ENCODE data around the gene PDE4B.
A peak's percentile ranks its signal among the peaks of the same experiment; 100 is the strongest.

PDE4B gene

DNA sequence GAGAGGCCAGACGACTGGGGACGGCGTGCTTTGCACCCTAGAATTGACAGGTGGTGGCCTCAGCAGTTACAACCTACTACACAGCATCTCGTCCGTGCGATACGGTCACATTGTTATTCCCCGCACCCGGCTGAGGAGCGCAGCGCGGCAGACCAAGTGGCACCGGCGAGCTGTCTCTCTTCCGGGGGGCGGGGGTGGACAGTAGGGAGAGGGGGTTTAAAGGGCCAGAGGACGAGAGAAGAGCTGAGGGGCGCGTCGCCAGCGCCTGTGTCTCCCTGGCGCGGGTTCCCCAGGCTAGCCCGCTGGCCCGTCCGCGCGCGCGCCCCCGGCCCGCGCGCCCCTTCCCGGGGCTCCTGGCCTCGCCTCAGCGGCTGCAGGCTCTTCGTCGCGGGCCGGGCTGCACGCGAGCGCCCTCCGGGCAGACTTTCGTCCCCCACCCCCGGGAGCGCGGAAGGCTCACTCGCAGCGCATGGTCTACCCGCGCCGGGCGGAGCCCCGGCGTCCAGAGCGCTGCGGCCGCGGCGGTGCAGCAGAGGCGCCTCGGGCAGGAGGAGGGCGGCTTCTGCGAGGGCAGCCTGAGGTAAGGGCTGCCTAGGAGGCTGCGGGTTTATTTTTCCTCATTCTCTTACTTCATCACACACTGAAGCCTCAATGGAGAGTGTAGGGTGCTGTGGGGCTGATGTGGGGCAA, at the start of gene PDE4B:
Gene PDE4B (plus strand): TSS at position 227 of the 690 bp plus-strand sequence.
- TF ChIP-seq, protein P1, sequence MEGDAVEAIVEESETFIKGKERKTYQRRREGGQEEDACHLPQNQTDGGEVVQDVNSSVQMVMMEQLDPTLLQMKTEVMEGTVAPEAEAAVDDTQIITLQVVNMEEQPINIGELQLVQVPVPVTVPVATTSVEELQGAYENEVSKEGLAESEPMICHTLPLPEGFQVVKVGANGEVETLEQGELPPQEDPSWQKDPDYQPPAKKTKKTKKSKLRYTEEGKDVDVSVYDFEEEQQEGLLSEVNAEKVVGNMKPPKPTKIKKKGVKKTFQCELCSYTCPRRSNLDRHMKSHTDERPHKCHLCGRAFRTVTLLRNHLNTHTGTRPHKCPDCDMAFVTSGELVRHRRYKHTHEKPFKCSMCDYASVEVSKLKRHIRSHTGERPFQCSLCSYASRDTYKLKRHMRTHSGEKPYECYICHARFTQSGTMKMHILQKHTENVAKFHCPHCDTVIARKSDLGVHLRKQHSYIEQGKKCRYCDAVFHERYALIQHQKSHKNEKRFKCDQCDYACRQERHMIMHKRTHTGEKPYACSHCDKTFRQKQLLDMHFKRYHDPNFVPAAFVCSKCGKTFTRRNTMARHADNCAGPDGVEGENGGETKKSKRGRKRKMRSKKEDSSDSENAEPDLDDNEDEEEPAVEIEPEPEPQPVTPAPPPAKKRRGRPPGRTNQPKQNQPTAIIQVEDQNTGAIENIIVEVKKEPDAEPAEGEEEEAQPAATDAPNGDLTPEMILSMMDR (IDR thresholded peaks at IDR 0.05; ENCODE audit: control insufficient read depth, extremely low read depth, insufficient read depth): no peak
- no peak for DNase-seq (ENCODE audit: low read depth)
- no peak within 1 kb of the TSS for H3K4me3 ChIP-seq (ENCODE audit: low read depth, low read length)

DNA sequence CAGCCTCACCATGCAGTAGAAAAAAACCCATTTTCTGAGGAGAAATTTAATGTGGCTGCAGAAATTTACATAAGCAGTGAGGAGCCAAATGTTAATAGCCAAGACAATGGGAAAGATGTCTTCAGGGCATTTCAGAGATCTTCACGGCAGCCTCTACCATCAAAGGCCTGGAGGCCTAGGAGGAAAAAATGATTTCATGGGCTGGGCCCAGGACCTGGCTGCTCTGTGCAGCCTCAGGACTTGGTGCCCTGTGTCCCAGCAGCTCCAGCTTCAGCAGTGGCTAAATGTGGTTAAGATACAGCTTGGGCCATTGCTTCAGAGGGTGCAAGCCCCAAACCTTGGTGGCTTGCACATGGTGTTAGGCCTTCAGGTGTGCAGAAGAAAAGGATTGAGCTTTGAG, 48.0 kb upstream of the PDE4B start:
- TF ChIP-seq, protein P1 (IDR thresholded peaks at IDR 0.05; ENCODE audit: control insufficient read depth, extremely low read depth, insufficient read depth): no peak
- DNase-seq (ENCODE audit: low read depth): no peak
- no peak overlapping the region for H3K4me3 ChIP-seq (ENCODE audit: low read depth, low read length)

DNA sequence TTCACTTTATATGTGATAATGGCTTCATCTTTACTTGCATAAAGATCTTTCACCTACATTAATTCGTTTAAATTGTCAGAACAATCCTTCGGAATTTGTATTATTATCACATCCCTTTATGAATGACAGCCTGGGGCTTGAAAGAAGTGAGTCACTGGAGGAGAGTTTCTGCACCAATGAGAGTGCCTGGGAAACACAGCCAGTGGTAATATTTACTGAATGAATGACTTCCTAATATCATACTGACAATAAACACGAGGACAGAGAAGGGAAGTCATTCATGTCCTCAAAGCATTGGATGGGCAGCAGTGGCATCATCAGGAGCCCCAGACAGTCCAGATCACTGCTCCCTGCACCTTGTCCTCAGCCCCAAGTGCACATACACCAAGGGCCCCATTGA, 40.7 kb upstream of the PDE4B start:
- TF ChIP-seq, protein P1 (IDR thresholded peaks at IDR 0.05; ENCODE audit: control insufficient read depth, extremely low read depth, insufficient read depth): no peak

DNA sequence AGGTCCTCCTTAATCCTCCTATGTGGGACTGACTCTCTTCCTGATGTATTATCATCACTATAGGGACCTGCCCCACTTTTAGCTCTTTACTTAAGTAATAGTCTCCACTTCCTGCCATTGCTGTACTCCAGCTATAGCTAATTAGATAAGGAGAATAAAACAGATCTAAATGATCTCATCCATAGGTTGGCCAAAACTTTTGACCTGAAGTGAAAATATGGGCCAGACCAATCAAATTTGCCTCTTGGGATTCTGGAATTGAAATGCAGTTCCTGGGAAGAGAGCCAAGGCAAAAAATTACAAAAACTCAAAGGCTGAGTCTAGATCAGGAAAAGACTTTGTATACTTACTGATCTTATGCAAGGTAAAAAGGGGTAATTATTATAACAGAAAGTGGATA, 36.1 kb upstream of the PDE4B start:
- no peak overlapping the region for H3K4me3 ChIP-seq (ENCODE audit: low read depth, low read length)
- TF ChIP-seq, protein P1 (IDR thresholded peaks at IDR 0.05; ENCODE audit: control insufficient read depth, extremely low read depth, insufficient read depth): no peak
- no peak for DNase-seq (ENCODE audit: low read depth)

More for the DNA sequence above, 40.7 kb upstream of the PDE4B start:
- DNase-seq (ENCODE audit: low read depth): no peak
- H3K4me3 ChIP-seq (ENCODE audit: low read depth, low read length): no peak overlapping the region

DNA sequence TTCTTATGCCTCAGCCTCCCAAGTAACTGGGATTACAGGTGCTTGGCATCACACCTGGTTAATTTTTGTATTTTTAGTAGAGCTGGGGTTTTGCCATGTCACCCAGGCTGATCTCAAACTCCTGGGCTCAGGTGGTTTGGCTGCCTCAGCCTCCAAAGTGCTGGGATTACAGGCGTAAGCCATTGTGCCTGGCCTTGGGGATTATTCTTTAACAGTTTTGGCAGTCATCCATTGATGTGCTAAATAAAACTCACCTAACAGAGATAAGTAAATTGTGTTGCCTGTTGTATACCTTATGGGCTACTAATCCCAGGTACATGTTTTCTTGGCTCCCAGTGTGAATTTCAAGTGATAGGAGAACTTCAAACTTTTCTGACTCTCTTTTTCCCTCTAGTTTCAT, 35.2 kb upstream of the PDE4B start:
- H3K4me3 ChIP-seq (ENCODE audit: low read depth, low read length): no peak overlapping the region
- no peak for DNase-seq (ENCODE audit: low read depth)
- TF ChIP-seq, protein P1 (IDR thresholded peaks at IDR 0.05; ENCODE audit: control insufficient read depth, extremely low read depth, insufficient read depth): no peak

DNA sequence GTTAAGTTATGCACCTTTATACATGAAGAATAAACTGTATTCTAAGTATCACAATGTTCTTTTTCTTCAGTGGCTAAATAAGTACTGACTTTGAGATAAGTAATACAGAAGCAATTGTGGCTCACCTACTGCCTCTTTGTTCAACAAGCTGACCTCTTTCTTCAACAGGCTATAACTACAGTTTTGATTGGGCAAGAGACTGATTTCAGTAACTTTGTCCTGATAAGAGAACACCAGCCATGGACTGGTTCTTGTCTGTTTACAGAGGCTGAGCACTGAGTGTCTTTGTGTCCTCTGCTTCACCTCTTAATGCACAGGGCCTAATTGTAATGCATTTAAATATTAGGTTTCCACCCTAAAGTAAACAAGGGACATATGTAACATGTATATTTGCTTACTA, 34.6 kb upstream of the PDE4B start:
- peak; percentile 13 for DNase-seq (ENCODE audit: low read depth)
- TF ChIP-seq, protein P1 (IDR thresholded peaks at IDR 0.05; ENCODE audit: control insufficient read depth, extremely low read depth, insufficient read depth): no peak

DNA sequence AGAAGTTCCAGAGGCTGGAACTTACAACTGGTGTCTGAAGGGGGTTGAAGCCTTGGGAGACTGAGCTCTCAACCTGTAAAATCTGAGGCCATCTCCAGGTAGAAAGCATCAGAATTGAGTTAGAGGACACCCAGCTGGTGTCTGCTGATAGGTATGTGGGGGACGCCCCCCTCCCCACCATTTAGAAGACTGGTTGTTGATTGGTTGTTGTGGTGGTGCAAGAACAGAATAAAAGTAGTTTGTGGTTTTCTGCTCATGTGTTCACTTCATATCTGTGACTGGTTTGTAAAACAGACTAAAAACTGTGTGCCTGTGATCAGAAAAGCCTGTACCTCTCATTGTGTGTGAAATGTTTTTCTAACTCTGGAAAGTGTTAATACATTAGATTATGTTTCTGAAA, 33.2 kb upstream of the PDE4B start:
- TF ChIP-seq, protein P1 (IDR thresholded peaks at IDR 0.05; ENCODE audit: control insufficient read depth, extremely low read depth, insufficient read depth): no peak
- DNase-seq (ENCODE audit: low read depth): no peak
- H3K4me3 ChIP-seq (ENCODE audit: low read depth, low read length): no peak overlapping the region

More for the DNA sequence above, 34.6 kb upstream of the PDE4B start:
- H3K4me3 ChIP-seq (ENCODE audit: low read depth, low read length): no peak overlapping the region

All from LNCaP clone FGC (cell line).